HepG2 (cell line): Measurements from ENCODE around the gene SETD2. TPM values are rescaled to one million over a fixed set of nuclear protein-coding genes. Genes with fewer than 3 reads are reported as not detected.

Experiments
- ARID4A ChIP-seq: sonication (generic); formaldehyde crosslinking; IDR thresholded peaks from 2 replicates; pipeline ENCODE4 v1.5.0; 2020; ENCODE audit warnings: mild to moderate bottlenecking, missing genetic modification reagents, borderline replicate concordance
- CEBPB ChIP-seq: IDR thresholded peaks from 2 replicates; pipeline ENCODE4 v1.6.1; 2011; ENCODE audit warnings: low read depth, low read length, improper control_type of control experiment, borderline replicate concordance
- DBP ChIP-seq: sonication (generic); formaldehyde crosslinking; IDR thresholded peaks from 2 replicates; pipeline ENCODE4 v1.4.0; 2020; ENCODE audit warnings: missing genetic modification reagents; ENCODE audit errors: not compliant biosample characterization
- GLI4 ChIP-seq: sonication (generic); formaldehyde crosslinking; IDR thresholded peaks from 2 replicates; pipeline ENCODE4 v1.5.1; 2020; ENCODE audit warnings: missing genetic modification reagents, mild to moderate bottlenecking, moderate library complexity, borderline replicate concordance
- GTF3A ChIP-seq: sonication (generic); formaldehyde crosslinking; conservative IDR thresholded peaks from 2 replicates; pipeline ENCODE4 v1.4.0; 2020; ENCODE audit warnings: mild to moderate bottlenecking, missing genetic modification reagents
- JUND ChIP-seq: sonication (generic); formaldehyde crosslinking; IDR thresholded peaks from 2 replicates; pipeline ENCODE4 v1.8.0; 2022; ENCODE audit warnings: mild to moderate bottlenecking, missing genetic modification reagents
- KDM3A ChIP-seq: IDR thresholded peaks from 2 replicates; pipeline ENCODE4 v1.6.1; 2018; ENCODE audit warnings: low read depth, missing compliant biosample characterization
- KDM4B ChIP-seq: sonication (generic); formaldehyde crosslinking; IDR thresholded peaks from 2 replicates; pipeline ENCODE4 v1.4.0; 2020; ENCODE audit warnings: missing genetic modification reagents
- MIXL1 ChIP-seq: IDR thresholded peaks from 2 replicates; pipeline ENCODE4 v1.6.1; 2016
- SMAD3 ChIP-seq: sonication (generic); formaldehyde crosslinking; IDR thresholded peaks from 2 replicates; pipeline ENCODE4 v1.4.0; 2020; ENCODE audit warnings: missing genetic modification reagents
- TBL1XR1 ChIP-seq: fragments of 150-350 bp; IDR thresholded peaks from 2 replicates; pipeline ENCODE4 v1.6.1; 2014; ENCODE audit warnings: borderline replicate concordance, low read length; ENCODE audit not compliant: partially characterized antibody
- TEF ChIP-seq: sonication (generic); formaldehyde crosslinking; IDR thresholded peaks from 2 replicates; pipeline ENCODE4 v1.5.0; 2020; ENCODE audit warnings: missing genetic modification reagents
- YEATS2 ChIP-seq: sonication (generic); formaldehyde crosslinking; IDR thresholded peaks from 2 replicates; pipeline ENCODE4 v1.4.0; 2020; ENCODE audit warnings: missing genetic modification reagents, borderline replicate concordance
- ZFP82 ChIP-seq: sonication (generic); formaldehyde crosslinking; IDR thresholded peaks from 2 replicates; pipeline ENCODE4 v1.5.1; 2020; ENCODE audit warnings: mild to moderate bottlenecking, missing genetic modification reagents, borderline replicate concordance
- polyA plus RNA-seq, 8 experiments: library from polyadenylated mRNA; depleted of rRNA in 3 of 8; stranded (reverse) in 7 of 8; unstranded in 1 of 8; fragments of >200 nt; fragmentation: Illumina TruSeq in 4 of 8; extraction: Trizol in 4 of 8; gene quantifications; 2 replicates each; pipeline versions ENCODE4 v1.2.1 to v1.2.3, GENCODE V29; 2011 to 2016; ENCODE audit warnings: low read depth in 4 of 8, missing spikeins in 1 of 8, mixed read lengths in 1 of 8; ENCODE audit not compliant: insufficient read depth in 1 of 8
- total RNA-seq, 5 experiments: library from RNA; depleted of rRNA; stranded (reverse); fragments of >200 nt; fragmentation: Illumina TruSeq; extraction: Trizol; gene quantifications; 2 replicates each; pipeline ENCODE4 v1.2.3, GENCODE V29; 2016; ENCODE audit warnings: low read depth in 1 of 5
- TF ChIP-seq, protein P1 (sequence below): sonication (generic); formaldehyde crosslinking; IDR thresholded peaks from 2 replicates; pipeline ENCODE4 v1.8.0; 2022; ENCODE audit warnings: missing genetic modification reagents, mild to moderate bottlenecking, inconsistent platforms, borderline replicate concordance
- TF ChIP-seq, protein P2 (sequence below): conservative IDR thresholded peaks from 2 replicates; pipeline ENCODE4 v1.6.1; 2018; ENCODE audit warnings: missing genetic modification reagents
- TF ChIP-seq, protein P3 (sequence below): sonication (generic); formaldehyde crosslinking; IDR thresholded peaks from 2 replicates; pipeline ENCODE4 v1.8.0; 2022; ENCODE audit warnings: mild to moderate bottlenecking, missing genetic modification reagents, moderate library complexity
- TF ChIP-seq, protein P4 (sequence below): sonication (generic); formaldehyde crosslinking; IDR thresholded peaks from 2 replicates; pipeline ENCODE4 v1.4.0; 2020; ENCODE audit warnings: missing genetic modification reagents

The SETD2 gene
- total and polyA plus RNA-seq, 2 of the 13 experiments (the other 11 are each of a cell fraction or from before 2014, with no cell fraction given) = 14.2 to 24.2 TPM

GRCh38 chr3:46970391-46971091 is 193.4 kb downstream of the SETD2 start (continued):
- TF ChIP-seq, protein P1, sequence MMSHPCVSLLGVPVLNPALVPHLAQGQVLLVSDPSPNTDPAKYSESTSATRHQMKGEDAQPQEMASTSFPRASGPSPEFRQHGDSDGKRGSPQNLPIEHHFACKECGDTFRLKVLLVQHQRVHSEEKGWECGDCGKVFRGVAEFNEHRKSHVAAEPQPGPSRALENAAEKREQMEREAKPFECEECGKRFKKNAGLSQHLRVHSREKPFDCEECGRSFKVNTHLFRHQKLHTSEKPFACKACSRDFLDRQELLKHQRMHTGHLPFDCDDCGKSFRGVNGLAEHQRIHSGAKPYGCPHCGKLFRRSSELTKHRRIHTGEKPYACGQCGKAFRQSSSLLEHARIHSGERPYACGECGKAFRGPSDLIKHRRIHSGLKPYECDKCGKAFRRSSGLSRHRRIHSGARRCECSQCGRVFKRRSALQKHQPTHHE (CRISPR knock-in tag) = no peak
- TF ChIP-seq, protein P2, sequence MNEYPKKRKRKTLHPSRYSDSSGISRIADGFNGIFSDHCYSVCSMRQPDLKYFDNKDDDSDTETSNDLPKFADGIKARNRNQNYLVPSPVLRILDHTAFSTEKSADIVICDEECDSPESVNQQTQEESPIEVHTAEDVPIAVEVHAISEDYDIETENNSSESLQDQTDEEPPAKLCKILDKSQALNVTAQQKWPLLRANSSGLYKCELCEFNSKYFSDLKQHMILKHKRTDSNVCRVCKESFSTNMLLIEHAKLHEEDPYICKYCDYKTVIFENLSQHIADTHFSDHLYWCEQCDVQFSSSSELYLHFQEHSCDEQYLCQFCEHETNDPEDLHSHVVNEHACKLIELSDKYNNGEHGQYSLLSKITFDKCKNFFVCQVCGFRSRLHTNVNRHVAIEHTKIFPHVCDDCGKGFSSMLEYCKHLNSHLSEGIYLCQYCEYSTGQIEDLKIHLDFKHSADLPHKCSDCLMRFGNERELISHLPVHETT (CRISPR knock-in tag) = no peak
- peak; percentile 34; the same call in 1 of the 2 replicates for TF ChIP-seq YEATS2 (CRISPR knock-in tag)
- TF ChIP-seq TEF (CRISPR knock-in tag) = no peak
- TF ChIP-seq ARID4A (CRISPR knock-in tag) = peak; percentile 79; the same call in 1 of the 2 replicates
- TF ChIP-seq, protein P3, sequence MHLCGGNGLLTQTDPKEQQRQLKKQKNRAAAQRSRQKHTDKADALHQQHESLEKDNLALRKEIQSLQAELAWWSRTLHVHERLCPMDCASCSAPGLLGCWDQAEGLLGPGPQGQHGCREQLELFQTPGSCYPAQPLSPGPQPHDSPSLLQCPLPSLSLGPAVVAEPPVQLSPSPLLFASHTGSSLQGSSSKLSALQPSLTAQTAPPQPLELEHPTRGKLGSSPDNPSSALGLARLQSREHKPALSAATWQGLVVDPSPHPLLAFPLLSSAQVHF (CRISPR knock-in tag) = no peak
- TF ChIP-seq KDM4B (CRISPR knock-in tag) = peak; percentile 68; the same call in 1 of the 2 replicates
- peak; percentile 98 for TF ChIP-seq TBL1XR1
- 0 out of 2 replicates have a peak, but pooled peaks have one; percentile 53 for TF ChIP-seq KDM3A (CRISPR knock-in tag)
- TF ChIP-seq, protein P4, sequence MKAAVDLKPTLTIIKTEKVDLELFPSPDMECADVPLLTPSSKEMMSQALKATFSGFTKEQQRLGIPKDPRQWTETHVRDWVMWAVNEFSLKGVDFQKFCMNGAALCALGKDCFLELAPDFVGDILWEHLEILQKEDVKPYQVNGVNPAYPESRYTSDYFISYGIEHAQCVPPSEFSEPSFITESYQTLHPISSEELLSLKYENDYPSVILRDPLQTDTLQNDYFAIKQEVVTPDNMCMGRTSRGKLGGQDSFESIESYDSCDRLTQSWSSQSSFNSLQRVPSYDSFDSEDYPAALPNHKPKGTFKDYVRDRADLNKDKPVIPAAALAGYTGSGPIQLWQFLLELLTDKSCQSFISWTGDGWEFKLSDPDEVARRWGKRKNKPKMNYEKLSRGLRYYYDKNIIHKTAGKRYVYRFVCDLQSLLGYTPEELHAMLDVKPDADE (CRISPR knock-in tag) = no peak
- TF ChIP-seq GLI4 (CRISPR knock-in tag) = no peak
- TF ChIP-seq ZFP82 = no peak
- peak; percentile 1; the same call in 1 of the 2 replicates for TF ChIP-seq CEBPB
- TF ChIP-seq MIXL1 (CRISPR knock-in tag) = peak; percentile 93
- no peak for TF ChIP-seq GTF3A (CRISPR knock-in tag)
- TF ChIP-seq SMAD3 (CRISPR knock-in tag) = no peak; the same call in 1 of the 2 replicates
- no peak for TF ChIP-seq DBP (CRISPR knock-in tag)
- no peak for TF ChIP-seq JUND (CRISPR knock-in tag)
